ENCODE data around the gene HSH2D.
A peak's percentile ranks its signal among the peaks of the same experiment; 100 is the strongest.

The HSH2D gene

DNA sequence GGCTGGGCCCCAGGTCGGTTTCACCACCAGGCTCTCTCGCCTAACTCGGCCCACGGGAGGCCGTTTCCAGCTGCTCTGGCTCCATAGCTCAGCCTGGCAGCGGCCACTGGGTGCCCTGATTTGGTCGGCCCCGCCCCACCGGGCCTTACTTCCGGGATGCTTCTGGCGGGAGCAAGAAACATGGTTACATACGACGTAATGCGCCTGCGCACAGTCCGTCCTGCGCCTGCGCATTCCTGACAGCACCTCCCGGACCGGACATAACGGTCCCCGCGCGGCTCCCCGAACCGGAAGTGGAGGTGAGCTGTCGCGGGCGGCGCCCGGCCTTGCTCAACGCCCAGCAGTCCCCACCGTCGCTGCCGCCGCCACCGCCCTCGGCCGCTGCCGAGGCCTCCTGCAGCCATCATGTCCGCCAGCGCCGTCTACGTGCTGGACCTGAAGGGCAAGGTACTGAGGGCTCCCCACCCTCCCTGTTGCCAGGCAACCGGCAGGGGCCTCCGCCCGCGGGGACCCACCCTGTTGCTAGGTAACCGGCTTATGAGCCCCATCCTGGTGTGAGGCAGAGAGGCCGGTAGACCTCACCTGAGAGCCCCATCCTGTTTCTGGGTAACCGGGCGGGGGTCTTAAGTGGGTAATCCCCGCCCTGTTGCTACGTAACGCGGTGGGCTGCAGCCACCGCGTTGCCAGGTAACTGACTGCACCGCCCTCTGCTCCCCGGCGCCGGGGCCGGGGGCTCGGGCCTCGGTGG is 54.3 kb downstream of the HSH2D start, which contains the start of gene AP1M1:
TSS of gene AP1M1 (plus strand) at position 290 of the 748 bp plus-strand sequence. CDS start at position 406, 116 bp downstream.
- peak; percentile 95 for DNase-seq

GRCh38 chr19:16198370-16198651 is 54.8 kb downstream of the HSH2D start:
- DNase-seq, result no peak

- DNase-seq, result no peak
Observed at GRCh38 chr19:16199275-16199932, 55.9 kb downstream of the HSH2D start.

DNA sequence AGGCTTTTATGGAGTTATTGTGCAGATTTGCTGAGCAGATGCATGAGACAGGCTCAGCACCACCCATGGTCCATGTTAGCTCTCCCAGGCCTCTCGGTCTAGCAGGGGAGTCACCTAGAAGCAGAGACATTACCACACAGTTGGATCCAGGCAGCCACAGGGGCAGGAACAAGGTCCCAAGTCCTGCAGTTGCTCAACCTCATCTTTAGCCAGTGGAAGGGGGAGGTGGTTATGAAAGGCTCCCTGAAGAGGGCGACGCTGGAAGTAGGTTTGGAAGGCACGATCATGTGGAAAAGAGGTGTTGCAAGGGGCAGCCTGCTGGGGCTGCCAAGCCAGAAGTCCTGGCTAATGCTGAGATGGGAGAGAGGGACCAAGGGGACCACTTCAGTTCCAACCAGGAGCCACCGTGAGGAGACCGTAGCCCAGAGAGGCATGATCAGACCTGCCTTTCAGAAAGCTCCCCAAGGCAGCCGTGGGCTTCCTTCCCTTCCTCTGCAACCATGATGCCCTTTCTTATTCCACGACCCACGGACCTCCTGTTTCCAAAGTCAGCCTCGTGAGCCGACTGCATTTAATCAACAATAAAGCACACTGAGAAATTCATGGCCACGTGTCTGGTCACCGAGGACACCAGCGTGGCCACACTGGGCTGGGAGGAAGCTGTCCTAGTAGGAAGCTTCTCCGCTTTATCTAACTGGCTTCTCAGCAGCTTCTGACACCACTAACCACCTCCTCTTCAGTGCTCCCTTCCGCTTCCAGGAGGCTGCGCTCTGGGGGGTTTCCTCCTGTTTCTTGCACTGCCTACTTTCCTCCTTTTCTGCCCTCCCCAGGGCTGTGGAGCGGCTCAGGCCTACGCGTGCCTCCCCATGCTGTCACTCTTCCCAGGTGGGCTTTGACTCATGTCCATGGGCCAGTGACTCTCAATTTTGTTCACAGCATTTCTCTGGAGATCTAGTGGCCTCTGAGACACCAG is 56.8 kb downstream of the HSH2D start:
- no peak for DNase-seq

DNA sequence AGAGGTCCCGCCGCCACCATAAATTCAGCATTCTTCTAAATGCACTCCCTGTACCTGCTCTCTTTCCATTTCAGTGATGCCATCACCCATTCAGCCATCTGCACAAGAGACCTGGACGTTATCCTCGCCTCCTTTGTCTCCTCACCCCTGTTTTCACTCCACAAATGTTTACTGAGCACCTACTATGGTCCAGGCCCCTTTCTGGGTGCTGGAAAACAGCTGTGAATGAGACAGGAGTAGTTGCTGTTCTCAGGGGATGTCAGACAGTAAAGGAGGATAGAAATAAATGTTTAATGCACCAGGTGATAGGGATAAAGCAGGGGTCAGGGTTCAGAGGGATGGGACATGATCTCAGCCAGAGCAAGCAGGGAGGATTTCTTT is 57.5 kb downstream of the HSH2D start:
- no peak for DNase-seq

GRCh38 chr19:16202320-16203255 is 59.1 kb downstream of the HSH2D start:
- DNase-seq, result no peak

DNA sequence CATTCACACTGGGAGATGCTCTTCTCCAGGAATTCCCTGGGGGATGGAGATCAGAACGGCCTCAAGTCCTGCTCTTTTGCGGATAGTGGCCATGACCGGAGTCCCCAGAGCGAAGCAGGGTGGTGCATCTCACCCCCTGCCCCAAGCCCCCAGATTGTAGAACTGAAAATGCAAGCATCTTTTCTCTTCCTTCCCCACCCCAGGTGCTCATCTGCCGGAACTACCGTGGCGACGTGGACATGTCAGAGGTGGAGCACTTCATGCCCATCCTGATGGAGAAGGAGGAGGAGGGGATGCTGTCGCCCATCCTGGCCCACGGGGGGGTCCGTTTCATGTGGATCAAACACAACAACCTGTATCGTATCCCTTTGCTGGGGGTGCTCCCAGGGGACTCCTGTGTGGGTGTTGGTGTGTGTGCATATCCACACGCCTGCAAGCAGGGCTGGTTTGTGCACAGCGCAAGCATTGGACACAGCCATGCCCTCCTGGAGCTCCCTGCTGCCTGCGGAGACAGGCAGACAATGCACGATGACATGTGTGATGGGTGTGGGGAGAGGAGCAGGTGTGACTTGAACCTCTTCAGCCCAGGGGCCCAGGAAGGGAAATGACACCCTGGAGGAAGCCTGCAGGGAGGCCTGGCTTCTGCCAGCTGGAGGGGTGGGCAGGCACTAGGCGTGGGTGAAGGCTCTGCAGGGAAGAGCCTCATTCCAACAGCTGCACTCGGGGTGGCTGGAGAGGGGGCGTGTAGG is 59.9 kb downstream of the HSH2D start:
- no peak for DNase-seq

- DNase-seq, result no peak
Observed at GRCh38 chr19:16204005-16204294, 60.5 kb downstream of the HSH2D start.

- DNase-seq, result no peak
Observed at GRCh38 chr19:16205205-16206045, 61.9 kb downstream of the HSH2D start.

- DNase-seq, result no peak
Observed at GRCh38 chr19:16206046-16206605, 62.6 kb downstream of the HSH2D start.

- DNase-seq, result no peak
Observed at GRCh38 chr19:16206637-16207036, 63.2 kb downstream of the HSH2D start.

DNA sequence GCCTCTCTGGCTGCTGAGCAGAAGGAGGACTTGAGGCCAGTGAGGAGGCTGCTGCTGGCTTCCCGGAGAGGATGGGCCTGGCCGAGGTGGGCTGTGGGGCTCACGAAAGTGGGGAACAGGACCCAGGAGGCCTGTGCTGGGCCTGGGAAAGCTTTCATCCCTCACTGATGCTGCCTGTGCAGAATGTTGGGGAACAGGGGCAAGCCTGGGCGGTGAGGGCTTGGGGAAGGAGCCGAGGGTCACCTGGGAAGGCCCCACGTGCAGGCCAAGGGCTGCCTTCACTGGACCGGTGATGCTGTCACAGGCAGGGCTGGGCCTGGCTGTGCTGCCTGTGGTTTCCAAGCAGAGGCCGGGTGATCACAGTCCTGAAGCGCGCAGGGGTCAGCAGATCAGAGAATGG is 63.6 kb downstream of the HSH2D start:
- no peak for DNase-seq

DNA sequence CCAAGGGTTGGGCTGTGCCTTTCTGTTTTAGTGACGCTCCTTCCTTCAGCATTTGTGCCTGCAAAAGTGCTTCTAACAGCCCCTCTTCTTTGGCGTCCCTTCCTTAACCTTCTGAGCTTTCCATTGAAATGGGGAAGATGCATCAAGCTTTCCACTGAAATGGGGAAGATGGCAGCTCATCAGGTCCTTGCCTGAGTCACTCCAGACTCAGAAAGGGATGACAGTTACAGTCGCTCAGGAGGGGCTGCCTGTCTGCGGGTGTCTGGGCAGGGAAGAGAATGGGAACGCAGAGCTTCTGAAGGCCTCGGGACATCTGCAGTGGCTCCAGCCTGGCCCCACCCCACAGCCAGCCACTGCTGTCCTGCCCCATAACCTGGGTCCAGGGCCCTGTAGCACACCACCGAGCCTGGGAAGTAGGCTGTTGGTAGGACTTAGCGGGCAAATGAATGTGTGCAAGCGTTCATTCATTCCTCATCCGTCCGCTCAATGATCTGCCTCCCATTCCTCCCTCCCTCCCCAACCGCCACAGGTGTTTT is 64.1 kb downstream of the HSH2D start:
- DNase-seq, result no peak

Data from right kidney (tissue), 1 donor.